GM23248 (cell line): ENCODE measurements around the gene PDIA5.

ENCODE experiments used
- EZH2 ChIP-seq: fragments of 200-600 bp; sonication (generic); IDR thresholded peaks from 2 replicates; pipeline ENCODE4 v1.6.1; 2018; ENCODE audit warnings: antibody characterized with exemption, mild to moderate bottlenecking; ENCODE audit not compliant: insufficient read depth, poor library complexity, severe bottlenecking
- EZH2phosphoT487 ChIP-seq: fragments of 200-600 bp; sonication (generic); IDR thresholded peaks from 2 replicates; pipeline ENCODE4 v1.6.1; 2018; ENCODE audit warnings: antibody characterized with exemption, moderate library complexity, mild to moderate bottlenecking, low read depth; ENCODE audit not compliant: insufficient read depth

- TF ChIP-seq EZH2phosphoT487 (no peak), EZH2 (no peak)
These were observed 25.4 kb downstream of the PDIA5 start for GRCh38 chr3:123092243-123092642.
